HEK293 (cell line): Measurements from ENCODE around the gene ARHGAP26.

Source experiments
- PRDM10 ChIP-seq: fragments of 450-650 bp; formaldehyde crosslinking; IDR thresholded peaks from 2 replicates; pipeline ENCODE4 v1.5.1; 2016; ENCODE audit warnings: missing biosample characterization, missing genetic modification characterization
- ZNF266 ChIP-seq: fragments of 450-650 bp; formaldehyde crosslinking; IDR thresholded peaks from 2 replicates; pipeline ENCODE4 v1.5.1; 2016; ENCODE audit warnings: missing biosample characterization, missing genetic modification characterization, low read depth
- ZNF768 ChIP-seq: fragments of 450-650 bp; formaldehyde crosslinking; IDR thresholded peaks from 2 replicates; pipeline ENCODE4 v1.5.1; 2018; ENCODE audit warnings: missing biosample characterization, mild to moderate bottlenecking, missing genetic modification characterization
- TF ChIP-seq, protein P1 (sequence below): fragments of 450-650 bp; formaldehyde crosslinking; IDR thresholded peaks from 2 replicates; pipeline ENCODE4 v1.5.1; 2016; ENCODE audit warnings: missing biosample characterization, missing genetic modification characterization
- TF ChIP-seq, protein P2 (sequence below): fragments of 450-650 bp; formaldehyde crosslinking; IDR thresholded peaks from 2 replicates; pipeline ENCODE4 v1.5.1; 2016; ENCODE audit warnings: missing biosample characterization, missing genetic modification characterization

DNA sequence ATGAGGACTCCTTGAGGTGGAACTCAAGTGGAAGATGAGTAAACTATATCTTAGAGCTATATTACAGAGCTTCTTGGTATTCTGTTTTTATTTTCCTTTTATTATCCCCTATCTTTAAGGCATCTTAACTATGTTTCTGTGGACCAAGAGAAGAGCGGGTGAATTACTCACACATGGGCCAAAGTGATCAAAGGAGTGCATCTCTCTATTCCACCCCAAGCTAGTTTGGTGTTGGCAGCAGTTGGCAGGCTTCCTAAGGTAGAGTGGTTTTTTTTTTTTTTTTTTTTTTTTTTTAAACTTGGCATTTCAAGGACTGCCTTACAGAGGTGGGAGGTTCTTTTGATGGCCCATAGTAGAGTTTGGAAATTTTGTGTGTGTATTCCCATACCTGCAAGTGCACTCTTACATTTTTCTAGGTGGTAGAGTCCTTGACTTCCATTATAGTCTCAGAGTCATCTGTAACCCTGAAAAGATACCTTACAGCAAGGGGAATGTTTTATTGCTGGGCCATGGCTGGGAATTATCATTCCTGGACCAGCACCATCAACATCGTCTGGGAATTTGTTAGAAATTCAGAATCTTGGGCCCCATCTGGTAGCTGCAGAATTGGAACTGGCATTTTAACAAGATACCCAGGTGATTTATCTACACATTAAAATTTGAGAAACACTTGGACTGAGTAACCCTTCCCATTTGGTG lies 51.0 kb downstream of the ARHGAP26 start:
- TF ChIP-seq, protein P1, sequence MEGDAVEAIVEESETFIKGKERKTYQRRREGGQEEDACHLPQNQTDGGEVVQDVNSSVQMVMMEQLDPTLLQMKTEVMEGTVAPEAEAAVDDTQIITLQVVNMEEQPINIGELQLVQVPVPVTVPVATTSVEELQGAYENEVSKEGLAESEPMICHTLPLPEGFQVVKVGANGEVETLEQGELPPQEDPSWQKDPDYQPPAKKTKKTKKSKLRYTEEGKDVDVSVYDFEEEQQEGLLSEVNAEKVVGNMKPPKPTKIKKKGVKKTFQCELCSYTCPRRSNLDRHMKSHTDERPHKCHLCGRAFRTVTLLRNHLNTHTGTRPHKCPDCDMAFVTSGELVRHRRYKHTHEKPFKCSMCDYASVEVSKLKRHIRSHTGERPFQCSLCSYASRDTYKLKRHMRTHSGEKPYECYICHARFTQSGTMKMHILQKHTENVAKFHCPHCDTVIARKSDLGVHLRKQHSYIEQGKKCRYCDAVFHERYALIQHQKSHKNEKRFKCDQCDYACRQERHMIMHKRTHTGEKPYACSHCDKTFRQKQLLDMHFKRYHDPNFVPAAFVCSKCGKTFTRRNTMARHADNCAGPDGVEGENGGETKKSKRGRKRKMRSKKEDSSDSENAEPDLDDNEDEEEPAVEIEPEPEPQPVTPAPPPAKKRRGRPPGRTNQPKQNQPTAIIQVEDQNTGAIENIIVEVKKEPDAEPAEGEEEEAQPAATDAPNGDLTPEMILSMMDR (tag by site-specific recombination) = no peak
- TF ChIP-seq PRDM10 (tag by site-specific recombination) = no peak
- TF ChIP-seq ZNF266 (tag by site-specific recombination) = no peak
- TF ChIP-seq, protein P2, sequence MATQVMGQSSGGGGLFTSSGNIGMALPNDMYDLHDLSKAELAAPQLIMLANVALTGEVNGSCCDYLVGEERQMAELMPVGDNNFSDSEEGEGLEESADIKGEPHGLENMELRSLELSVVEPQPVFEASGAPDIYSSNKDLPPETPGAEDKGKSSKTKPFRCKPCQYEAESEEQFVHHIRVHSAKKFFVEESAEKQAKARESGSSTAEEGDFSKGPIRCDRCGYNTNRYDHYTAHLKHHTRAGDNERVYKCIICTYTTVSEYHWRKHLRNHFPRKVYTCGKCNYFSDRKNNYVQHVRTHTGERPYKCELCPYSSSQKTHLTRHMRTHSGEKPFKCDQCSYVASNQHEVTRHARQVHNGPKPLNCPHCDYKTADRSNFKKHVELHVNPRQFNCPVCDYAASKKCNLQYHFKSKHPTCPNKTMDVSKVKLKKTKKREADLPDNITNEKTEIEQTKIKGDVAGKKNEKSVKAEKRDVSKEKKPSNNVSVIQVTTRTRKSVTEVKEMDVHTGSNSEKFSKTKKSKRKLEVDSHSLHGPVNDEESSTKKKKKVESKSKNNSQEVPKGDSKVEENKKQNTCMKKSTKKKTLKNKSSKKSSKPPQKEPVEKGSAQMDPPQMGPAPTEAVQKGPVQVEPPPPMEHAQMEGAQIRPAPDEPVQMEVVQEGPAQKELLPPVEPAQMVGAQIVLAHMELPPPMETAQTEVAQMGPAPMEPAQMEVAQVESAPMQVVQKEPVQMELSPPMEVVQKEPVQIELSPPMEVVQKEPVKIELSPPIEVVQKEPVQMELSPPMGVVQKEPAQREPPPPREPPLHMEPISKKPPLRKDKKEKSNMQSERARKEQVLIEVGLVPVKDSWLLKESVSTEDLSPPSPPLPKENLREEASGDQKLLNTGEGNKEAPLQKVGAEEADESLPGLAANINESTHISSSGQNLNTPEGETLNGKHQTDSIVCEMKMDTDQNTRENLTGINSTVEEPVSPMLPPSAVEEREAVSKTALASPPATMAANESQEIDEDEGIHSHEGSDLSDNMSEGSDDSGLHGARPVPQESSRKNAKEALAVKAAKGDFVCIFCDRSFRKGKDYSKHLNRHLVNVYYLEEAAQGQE (tag by site-specific recombination) = no peak
- no peak for TF ChIP-seq ZNF768 (tag by site-specific recombination)
